ENCODE measurements around the gene AKNA. TPM values are rescaled to one million over a fixed set of nuclear protein-coding genes. Genes with fewer than 3 reads are reported as not detected.
"Not testable (repeated sequence)": the region's sequence is repeated elsewhere in the genome, so short reads cannot be mapped to it uniquely, and the experiment has no call there.

The AKNA gene
- total RNA-seq, 1 donor from 2014 or later = 31.4 TPM

DNA sequence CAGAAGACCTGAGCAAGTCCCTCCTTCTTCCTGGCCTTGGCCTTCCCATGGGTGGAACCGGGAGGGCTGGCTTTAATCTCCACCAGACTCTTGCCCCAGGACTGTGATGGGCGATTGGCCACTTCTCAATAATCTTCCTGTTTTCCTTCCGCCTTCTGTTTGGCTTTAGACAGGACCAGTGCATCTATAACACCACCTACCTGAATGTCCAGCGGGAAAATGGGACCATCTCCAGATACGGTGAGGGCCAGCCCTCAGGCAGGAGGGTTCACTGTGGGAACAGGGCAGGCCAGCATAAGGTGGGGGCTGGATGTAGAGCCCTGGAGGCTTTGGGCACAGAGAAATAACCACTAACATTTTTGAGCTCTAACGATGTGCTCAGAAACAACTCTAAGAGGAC, 63.9 kb downstream of the AKNA start:
- DNase-seq (ENCODE audit: extremely low read depth, low read depth, low spot score) = not testable (repeated sequence)

DNA sequence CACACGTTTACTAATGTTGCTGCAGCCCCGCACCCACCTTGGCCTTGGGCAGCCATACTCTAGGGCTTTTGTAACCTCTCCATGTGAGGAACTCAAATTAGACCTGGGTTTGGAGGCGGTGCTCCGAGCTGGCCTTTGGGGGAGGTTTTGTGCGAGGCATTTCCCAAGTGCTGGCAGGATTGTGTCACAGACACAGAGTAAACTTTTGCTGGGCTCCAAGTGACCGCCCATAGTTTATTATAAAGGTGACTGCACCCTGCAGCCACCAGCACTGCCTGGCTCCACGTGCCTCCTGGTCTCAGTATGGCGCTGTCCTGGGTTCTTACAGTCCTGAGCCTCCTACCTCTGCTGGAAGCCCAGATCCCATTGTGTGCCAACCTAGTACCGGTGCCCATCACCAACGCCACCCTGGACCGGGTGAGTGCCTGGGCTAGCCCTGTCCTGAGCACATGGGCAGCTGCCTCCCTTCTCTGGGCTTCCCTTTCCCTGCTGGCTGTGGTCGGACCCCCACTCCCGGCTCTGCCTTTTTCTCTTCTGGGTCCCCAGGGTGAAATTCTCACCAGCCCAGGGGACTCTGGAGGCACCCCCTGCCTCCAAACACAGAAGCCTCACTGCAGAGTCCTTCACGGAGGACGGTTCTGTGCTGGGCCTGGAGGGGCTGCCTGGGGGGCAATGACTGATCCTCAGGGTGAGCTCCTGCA, 64.8 kb downstream of the AKNA start, which contains the start of gene ORM1:
ORM1 (plus strand) TSS at position 268 of the 701 bp plus-strand sequence; CDS start at position 304, 36 bp downstream.
- DNase-seq (ENCODE audit: extremely low read depth, low read depth, low spot score) = not testable (repeated sequence)

DNA sequence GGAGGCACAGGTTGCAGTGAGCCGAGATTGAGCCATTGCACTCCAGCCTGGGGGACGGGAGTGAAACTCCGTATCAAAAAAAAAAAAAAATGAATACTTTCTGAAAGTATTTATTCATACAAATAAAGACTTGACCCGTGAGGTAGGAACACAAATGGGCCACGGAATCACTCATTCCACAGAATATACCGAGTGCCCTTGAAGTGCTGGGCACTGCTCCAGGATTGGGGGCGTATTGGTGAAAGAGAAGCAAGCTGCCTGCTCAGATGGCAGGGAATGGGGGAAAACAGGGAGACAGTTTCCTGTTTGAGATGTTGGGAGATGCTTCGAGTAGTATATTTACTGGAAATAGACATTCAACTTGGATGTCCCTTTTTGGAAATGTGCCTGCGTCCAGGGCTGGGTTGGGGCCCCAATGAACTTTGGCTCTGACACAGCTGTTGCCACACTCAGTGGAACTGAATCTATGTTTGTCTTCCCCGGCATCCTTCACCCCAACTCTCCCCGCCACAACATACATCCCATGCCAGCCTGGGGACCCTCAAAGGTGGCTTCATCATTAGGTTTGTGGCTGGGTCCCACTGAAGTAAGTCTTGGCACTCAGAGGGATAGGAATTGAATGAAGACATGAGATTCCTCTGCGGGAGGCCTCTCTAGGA, 65.5 kb downstream of the AKNA start:
- DNase-seq (ENCODE audit: extremely low read depth, low read depth, low spot score) = not testable (repeated sequence)

DNA sequence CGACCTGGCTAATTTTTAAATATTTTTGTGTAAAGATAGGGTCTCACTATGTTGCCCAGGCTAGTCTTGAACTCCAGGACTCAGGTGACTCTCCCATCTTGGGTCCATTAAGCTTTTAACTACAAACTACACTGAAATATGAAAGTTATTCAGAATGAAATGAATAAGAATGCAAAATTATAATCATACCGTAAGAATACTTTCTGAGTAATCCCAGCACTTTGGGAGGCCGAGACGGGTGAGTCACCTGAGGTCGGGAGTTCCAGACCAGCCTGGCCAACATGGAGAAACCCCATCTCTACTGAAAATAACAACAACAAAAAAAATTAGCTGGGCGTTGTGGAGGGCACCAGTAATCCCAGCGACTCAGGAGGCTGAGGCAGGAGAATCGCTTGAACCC, 66.0 kb downstream of the AKNA start:
- DNase-seq (ENCODE audit: extremely low read depth, low read depth, low spot score) = no peak

DNA sequence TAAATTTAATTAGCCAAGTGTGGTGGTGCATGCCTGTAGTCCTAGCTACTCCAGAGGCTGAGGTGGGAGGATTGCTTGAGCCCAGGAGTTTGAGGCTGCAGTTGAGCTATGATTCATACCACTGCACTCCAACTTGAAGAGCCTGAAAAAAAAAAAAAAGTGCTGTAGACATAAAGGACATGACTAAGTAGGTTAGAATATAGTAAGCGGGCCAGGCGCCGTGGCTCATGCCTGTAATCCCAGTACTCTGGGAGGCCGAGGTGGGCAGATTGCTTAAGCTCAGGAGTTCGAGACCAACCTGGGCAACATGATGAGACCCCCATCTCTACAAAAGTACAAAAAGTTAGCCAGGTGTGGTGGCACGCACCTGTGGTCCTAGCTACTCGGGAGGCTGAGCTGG, 67.1 kb downstream of the AKNA start:
- not testable (repeated sequence) for DNase-seq (ENCODE audit: extremely low read depth, low read depth, low spot score)

DNA sequence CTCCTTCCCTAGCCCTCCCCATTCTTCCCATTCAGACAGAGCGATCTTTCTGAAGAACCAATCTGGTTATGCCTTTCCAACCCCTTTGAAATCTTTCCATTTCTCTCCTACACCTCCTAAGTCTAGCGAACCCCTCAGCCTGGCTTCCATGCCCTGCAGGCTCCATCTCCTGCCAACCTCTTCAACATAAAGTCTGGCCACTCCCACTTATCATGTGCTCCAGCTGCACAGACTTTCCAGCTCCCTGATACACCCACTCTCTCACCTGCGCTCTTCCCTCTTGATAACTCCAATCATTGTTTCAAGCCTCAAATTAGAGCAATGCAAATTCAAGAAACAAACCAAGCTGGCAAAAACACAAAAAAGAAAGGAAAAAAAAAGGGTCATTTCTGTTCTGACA, 68.6 kb downstream of the AKNA start:
- DNase-seq (ENCODE audit: extremely low read depth, low read depth, low spot score) = no peak

DNA sequence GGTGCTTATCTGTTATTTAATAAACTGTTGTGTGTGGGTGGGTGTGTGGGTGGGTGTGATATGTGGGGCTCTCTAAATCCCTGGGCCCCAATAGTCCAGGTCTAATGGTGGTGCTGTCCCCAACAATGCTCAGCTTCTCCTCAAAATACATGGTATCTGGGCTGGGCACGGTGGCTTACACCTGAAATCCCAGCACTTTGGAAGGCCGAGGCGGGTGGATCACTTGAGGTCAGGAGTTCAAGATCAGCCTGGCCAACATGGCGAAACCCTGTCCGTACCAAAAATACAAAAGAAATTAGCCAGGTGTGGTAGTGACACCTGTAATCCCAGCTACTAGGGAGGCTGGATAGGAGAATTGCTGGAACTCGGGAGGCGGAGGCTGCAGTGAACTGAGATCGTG, 69.4 kb downstream of the AKNA start:
- DNase-seq (ENCODE audit: extremely low read depth, low read depth, low spot score) = no peak

DNA sequence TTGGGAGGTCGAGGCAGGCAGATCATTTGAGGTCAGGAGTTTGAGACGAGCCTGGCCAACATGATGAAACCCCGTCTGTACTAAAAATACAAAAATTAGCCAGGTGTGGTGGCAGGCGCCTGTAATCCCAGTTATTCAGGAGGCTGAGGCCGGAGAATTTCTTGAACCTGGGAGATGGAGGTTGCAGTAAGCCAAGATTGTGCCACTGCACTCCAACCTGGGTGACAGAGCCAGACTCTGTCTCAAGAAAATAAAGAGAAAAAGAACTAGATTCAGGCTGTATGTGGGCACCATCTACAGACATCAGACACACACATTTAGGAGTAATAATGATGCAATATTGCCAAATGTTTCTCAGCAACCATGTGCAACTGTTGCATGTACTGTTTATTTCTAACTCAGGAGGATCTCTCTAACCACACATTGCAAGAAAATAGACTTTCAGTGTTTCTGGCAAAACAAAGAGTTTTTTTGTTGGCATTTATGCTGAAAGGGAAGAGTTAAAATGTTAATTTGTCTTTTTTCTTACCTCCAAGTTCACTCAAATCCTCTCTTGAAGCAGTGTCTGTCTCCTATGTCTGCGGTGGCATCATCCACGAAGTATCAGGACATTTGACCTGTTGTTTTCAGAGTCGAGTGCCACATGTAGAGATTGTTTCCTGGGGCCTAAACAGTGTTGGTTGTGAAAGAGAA, 70.0 kb downstream of the AKNA start:
- no peak for DNase-seq (ENCODE audit: extremely low read depth, low read depth, low spot score)

DNA sequence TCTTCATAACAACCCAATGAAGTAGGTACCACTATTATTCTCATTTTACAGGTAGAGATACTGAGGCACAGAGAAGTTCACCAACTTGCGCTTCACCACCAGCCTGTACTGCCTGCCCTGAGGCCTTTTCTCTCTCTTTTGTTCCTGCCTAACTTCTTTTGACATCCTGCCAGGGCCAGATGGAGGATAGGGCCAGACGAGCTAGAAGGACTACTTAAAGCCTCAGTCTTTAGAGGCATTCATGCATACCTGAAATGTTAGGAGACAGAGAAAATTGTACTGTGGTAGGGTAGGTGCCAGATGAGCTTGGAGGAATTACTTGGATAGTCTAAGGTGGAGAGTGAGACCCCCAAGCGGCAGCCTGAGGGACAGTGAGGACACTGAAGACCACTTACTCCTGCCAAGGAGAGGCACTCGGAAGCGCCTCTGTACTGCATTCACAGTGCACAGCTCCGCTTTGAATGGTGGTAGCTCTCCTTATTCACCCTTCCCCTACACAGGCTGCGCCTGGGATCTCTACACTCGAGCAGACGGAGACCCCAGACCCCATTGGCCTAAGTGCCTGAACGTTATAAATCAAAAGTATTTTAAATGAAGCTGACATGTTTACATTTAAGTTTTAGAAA, 71.1 kb downstream of the AKNA start:
- no peak for DNase-seq (ENCODE audit: extremely low read depth, low read depth, low spot score)

DNA sequence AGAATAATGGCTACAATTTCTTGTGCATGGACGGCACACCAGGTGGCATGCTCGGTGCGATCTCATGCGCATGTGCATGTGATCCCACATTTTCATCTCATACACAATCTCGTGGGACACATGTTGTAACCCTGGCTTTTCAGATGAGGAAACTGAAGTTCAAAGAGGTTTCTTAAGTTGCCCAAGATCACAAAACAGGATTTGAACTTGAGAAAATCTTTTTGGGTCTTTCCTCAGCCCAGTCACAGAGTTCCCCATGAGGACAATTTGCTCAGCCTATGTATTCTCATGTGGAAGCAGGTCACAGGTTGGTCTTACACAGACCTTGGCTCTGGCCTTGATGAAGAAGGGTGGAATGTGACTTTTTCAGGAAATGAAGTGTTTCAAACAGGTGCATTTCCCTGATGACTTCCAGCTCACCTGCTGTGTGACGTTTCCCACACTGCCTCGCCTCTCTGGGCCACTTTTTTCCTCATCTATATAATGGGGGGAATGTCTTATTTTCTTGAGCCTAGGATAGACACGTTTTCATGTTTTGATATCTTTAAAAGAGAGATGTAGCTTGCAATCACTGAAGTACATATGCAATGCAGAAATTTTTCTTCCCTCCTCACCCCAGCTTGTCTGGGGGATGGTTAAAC, 71.9 kb downstream of the AKNA start:
- no peak for DNase-seq (ENCODE audit: extremely low read depth, low read depth, low spot score)

DNA sequence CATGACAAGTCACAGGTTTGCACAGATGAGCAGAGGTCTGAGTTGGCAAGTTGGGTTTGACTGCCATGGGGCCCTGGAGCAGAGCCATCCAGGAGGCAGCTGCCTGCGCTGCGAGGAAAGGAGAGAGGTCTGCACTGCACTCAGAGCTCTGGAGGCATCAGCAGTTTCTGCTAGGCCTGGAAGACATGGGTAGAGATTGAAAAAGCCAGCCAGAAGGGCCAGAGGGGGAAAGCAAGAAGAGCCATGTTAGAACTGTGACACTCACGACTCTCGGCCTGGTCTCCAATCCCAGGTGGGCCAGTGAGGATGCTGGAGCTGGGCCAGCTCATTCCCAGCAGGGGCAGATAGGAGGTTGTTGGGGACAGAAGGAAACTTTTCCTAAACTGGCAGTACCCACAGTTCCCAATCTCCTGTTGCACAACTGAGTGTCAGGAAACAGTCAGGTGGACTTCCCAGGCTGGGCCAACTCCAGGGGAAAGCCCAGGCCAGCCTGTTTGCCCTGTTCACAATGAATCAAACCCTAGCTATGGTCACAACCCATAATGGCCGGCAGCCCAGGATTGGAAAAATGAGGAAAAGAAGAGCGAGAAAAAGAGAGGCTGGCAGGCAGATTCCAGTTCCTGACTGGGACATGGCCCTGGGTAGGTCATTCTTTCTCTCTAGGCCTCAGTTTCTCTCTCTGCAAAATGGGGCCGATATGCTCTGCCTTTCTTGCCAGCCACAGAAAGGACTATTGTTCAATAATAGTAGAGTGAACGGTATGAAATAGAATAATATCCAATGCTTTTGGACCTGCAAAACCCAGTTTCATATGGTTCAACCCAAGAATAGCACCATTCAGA, 72.7 kb downstream of the AKNA start:
- no peak for DNase-seq (ENCODE audit: extremely low read depth, low read depth, low spot score)

DNA sequence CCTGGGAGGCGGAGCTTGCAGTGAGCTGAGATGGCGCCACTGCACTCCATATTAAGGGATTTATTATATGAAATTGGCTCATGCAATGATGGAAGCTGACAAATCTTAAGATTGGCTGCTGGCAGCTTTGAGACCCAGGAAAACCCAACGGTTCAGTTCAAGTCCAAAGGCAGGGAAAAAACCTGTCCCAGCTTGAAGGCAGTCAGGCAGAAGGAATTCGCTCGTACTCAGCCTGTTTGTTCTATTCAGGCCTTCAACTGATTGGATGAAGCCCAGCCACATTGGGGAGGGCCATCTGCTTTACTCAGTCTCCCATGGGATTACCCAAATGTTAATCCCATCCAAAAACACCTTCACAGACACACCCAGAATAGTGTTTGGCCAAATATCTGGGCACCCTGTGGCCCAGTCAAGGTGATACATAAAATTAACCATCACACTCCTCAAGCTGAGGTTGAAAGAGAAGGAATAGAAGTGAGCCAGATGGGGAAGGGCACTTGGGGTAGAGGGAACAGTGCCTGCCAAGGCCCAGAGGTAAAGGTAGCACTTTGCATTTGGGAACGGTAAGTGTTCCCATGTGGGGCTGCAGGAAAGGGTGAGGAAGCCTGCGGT, 73.4 kb downstream of the AKNA start:
- DNase-seq (ENCODE audit: extremely low read depth, low read depth, low spot score) = no peak

DNA sequence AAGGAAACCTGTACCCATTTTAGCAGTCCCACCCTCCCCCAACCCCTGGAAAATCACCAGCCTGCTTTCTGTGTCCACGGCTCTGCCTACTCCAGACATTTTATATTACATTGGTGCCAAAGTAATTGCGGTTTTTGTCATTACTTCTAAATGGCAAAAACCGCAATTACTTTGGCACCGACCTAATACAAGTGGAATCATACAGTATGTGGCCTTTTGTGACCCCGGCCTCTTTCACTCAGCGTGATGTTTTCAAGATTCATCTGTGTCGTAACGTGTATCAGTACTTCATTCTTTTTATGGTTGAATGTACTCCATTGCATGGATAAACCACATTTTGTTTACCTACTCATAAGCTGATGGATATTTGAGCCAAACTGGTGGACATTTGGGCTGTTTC, 74.6 kb downstream of the AKNA start:
- DNase-seq (ENCODE audit: extremely low read depth, low read depth, low spot score) = no peak

DNA sequence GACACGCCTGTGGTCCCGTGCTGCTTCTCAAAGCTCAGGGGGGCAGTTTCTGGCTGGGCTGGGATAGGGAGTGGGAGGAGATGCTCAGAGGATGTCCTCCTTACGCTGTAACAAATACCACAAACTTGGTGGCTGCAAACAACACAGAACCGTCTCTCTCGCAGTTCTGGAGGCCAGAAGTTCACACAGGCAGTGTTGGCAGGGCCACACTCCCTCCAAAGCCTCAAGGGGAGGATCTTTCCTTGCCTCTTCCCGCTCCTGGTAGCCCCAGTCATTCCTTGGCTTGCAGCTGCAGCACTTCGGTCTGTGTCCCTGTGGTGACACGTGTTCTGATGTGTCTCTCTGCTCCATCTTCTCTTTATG, 75.3 kb downstream of the AKNA start:
- no peak for DNase-seq (ENCODE audit: extremely low read depth, low read depth, low spot score)

DNA sequence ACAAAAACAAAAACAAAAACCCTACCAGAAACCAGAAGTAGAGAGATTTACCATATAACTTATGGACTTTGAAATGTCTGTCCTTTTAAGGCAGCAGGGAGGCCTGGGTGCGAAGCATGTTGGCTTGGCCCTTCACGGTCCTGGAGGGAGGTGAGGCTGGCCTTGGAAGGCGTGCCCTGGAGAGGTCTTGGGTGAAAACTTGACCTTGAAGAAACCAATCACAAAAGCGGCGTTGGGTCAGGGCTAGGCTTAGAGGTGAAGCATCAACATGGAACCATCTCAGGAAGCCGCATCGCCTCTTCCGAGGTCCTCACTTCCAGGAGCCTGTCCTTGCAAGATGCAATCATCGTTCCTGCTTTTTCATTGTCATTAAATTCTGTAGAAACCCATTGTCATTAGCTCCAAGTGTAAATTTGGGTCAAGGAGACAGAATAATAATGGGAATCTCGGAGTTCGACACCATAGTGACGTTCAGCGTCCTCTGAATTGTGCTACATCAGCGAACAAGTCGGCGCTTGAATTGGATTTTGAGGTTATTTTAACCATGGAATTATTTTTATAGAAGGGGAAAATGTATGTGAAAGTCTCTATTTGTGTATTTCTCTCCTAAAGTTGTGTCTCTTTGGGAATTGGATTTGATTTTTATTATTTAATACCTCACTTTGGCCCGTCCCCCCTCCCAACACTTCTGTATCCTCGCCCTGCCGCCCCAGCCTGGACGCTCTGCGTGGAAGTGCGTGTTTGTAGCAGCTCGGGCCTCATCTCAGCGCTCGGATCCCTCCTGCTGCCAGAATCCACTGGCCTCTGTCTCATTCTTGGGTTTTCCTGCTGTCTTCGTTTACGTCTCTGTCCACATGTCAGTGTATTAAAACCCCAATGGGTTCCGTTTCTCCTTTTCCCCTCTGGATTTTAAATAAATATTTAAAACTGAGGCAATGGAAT, 75.9 kb downstream of the AKNA start:
- DNase-seq (ENCODE audit: extremely low read depth, low read depth, low spot score) = no peak

DNA sequence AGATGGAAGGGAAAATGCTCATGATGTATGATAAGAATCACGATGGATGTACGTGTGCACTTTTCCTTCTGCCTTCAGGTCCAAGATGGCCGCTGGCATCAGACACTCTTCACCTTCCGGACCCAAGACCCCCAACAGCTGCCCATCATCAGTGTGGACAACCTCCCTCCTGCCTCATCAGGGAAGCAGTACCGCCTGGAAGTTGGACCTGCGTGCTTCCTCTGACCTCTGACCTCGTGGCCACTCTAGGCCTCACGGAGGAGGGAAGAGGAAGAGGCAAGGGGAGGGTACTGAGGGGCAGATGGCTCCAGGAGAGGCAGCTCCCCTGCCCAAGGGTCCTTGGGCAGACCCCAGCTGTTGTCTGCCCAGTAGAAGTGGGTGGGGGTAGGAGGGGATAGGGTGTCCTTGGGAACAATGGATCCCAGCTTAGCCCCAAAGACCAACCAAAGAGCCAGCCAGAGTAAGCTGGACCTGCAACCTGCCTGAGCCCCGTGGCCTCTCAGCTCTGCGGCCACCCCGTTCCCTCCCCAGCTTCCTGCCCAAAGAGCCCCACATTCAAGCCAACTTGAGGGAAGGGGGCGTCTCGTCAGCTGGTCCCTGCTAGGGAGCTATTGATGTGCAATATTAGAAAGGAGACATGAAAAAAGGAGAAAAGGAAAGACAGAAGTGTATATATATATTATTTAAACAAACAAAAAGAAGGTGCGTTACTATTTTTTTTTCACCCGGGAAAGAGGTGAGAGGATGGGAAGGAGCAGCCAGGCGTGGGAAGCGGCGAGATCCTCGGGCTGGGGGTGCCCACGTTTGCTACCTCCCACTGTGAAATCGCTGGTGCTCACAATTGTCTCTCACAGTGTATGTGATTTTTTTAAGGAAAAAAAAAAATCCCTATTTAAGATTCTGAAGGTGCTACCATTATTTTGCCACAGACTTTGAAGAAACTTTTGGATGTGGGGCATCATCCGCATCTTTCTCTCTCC, 77.0 kb downstream of the AKNA start:
- no peak for DNase-seq (ENCODE audit: extremely low read depth, low read depth, low spot score)

DNA sequence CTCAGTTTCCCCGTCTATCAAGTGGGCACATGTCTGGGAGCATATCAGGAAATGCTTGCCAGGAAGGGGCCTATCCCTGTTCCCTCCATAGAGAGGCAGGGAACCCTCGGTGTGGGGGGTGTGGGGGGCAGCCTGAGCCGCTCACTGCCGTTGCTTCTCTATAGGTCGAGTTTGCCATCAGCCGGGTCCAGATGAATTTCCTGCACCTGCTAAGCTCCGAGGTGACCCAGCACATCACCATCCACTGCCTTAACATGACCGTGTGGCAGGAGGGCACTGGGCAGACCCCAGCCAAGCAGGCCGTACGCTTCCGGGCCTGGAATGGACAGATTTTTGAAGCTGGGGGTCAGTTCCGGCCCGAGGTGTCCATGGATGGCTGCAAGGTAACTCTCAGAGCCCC, 78.7 kb downstream of the AKNA start:
- DNase-seq (ENCODE audit: extremely low read depth, low read depth, low spot score) = no peak
